ENCODE results near the gene PRDX1. TPM values are rescaled to one million over a fixed set of nuclear protein-coding genes. Genes with fewer than 3 reads are reported as not detected.

Gene PRDX1
- total RNA-seq, 6 experiments from 2014 or later = 315 to 672 (median 358) TPM

GRCh38 chr1:45493116-45493697 lies 28.5 kb downstream of the PRDX1 start:
- no peaks in the 10 kb centered on the region for H3K9me3 ChIP-seq
- DNase-seq = peak in 1 of 3 donors; percentile 49

GRCh38 chr1:45492691-45493090 lies 29.0 kb downstream of the PRDX1 start:
- intact Hi-C loops (cut with DNase I) = loop anchor here (5.0 to 10.0 kb wide), 2 partner anchors 135 to 478 kb away; partner anchors contain the start of genes HECTD3 (in 1 of the 2) and UROD (in 1 of the 2)
- no peaks in the 10 kb centered on the region for H3K36me3 ChIP-seq
- DNase-seq (peak in 1 of 3 donors; percentile 8), ATAC-seq (no peak)
- H3K27ac ChIP-seq = no peak overlapping the region
- no peaks in the 10 kb centered on the region for H3K27me3 ChIP-seq
- no peak overlapping the region for H3K4me3 ChIP-seq
- no peaks in the 10 kb centered on the region for H3K9me3 ChIP-seq
- WGBS (ENCODE audit: insufficient coverage, low coverage, low lambda C conversion rate, missing lambda C conversion rate) = 60% methylated on average over 1 of the region's 3 CpGs
- TF ChIP-seq CTCF (IDR thresholded peaks at IDR 0.05) (no peak), POLR2A (IDR thresholded peaks at IDR 0.05) (no peak)
- H3K4me1 ChIP-seq = peaks cover 0 to 16% (median 0%) of the 10 kb centered on the region in 4 donors

More at GRCh38 chr1:45493116-45493697, 28.5 kb downstream of the PRDX1 start:
- TF ChIP-seq CTCF (IDR thresholded peaks at IDR 0.05) = peak; percentile 57 to 66 (median 64)
- TF ChIP-seq POLR2A (IDR thresholded peaks at IDR 0.05) = no peak
- Histone ChIP-seq H3K4me1 (peaks cover 0 to 16% (median 0%) of the 10 kb centered on the region in 4 donors), H3K27me3 (no peaks in the 10 kb centered on the region), H3K4me3 (no peak overlapping the region), H3K36me3 (no peaks in the 10 kb centered on the region), H3K27ac (no peak overlapping the region)
- WGBS (ENCODE audit: insufficient coverage, low coverage, low lambda C conversion rate, missing lambda C conversion rate) = 45% methylated on average over 2 of the region's 2 CpGs
- no peak for ATAC-seq
- intact Hi-C loops (cut with DNase I) = loop anchor here (5.0 to 10.0 kb wide), 2 partner anchors 136 to 478 kb away; partner anchors contain the start of genes HECTD3 (in 1 of the 2) and UROD (in 1 of the 2)

- Histone ChIP-seq H3K27me3 (no peaks in the 10 kb centered on the region), H3K9me3 (no peaks in the 10 kb centered on the region), H3K4me1 (peaks cover 0 to 16% (median 0%) of the 10 kb centered on the region in 4 donors), H3K4me3 (peak overlapping the region; percentile 14 to 94 (median 16)), H3K27ac (peak overlapping the region in 1 of 3 donors; percentile 6), H3K36me3 (no peaks in the 10 kb centered on the region)
- WGBS (ENCODE audit: insufficient coverage, low coverage, low lambda C conversion rate, missing lambda C conversion rate) = 28% methylated on average over 13 of the region's 19 CpGs
- DNase-seq = peak in 1 of 3 donors; percentile 34
- TF ChIP-seq CTCF (IDR thresholded peaks at IDR 0.05) (no peak), POLR2A (IDR thresholded peaks at IDR 0.05) (no peak)
- no peak for ATAC-seq
- intact Hi-C loops (cut with DNase I) = loop anchor here (5.0 to 10.0 kb wide), 2 partner anchors 134 to 477 kb away; partner anchors contain the start of genes HECTD3 (in 1 of the 2) and UROD (in 1 of the 2)
Measured at GRCh38 chr1:45491487-45492260, 30.0 kb downstream of the PRDX1 start.

GRCh38 chr1:45490626-45491486 lies 30.8 kb downstream of the PRDX1 start, which contains the start of gene TESK2:
Gene TESK2, minus strand, starts transcription at chr1:45491163. Its CDS starts 33,378 bp downstream, at chr1:45457785.
- H3K4me3 ChIP-seq = peak within 1 kb of the TSS; percentile 61 to 94 (median 79)
- H3K27me3 ChIP-seq = no peaks in the 10 kb centered on the region
- H3K4me1 ChIP-seq = peaks cover 0 to 16% (median 0%) of the 10 kb centered on the region in 4 donors
- ATAC-seq = peak; percentile 94 to 97 (median 96)
- 0% methylated on average over 19 of the region's 64 CpGs for WGBS (ENCODE audit: insufficient coverage, low coverage, low lambda C conversion rate, missing lambda C conversion rate)
- peak within 1 kb of the TSS; percentile 71 to 89 (median 81) for H3K27ac ChIP-seq
- peak; percentile 95 to 99 (median 97) for DNase-seq
- no peaks in the 10 kb centered on the region for H3K9me3 ChIP-seq
- intact Hi-C loops (cut with DNase I) = loop anchor here (5.0 to 10.0 kb wide), 2 partner anchors 134 to 476 kb away; partner anchors contain the start of genes HECTD3 (in 1 of the 2) and UROD (in 1 of the 2)
- TF ChIP-seq POLR2A (IDR thresholded peaks at IDR 0.05) (peak; percentile 95), CTCF (IDR thresholded peaks at IDR 0.05) (peak in 1 of 4 donors; percentile 47)
- no peaks in the 10 kb centered on the region for H3K36me3 ChIP-seq

All from right lobe of liver (tissue), 6 donors.